Measurements from ENCODE around the gene RBM8A. TPM values are rescaled to one million over a fixed set of nuclear protein-coding genes. Genes with fewer than 3 reads are reported as not detected.

Gene RBM8A
- total RNA-seq, 4 donors from 2014 or later = 199 to 589 (median 381) TPM

- Histone ChIP-seq H3K36me3 (peaks cover 2 to 31% of the 10 kb centered on the region in 2 donors), H3K27me3 (no peaks in the 10 kb centered on the region), H3K9me3 (no peaks in the 10 kb centered on the region), H3K4me1 (peaks cover 25 to 36% of the 10 kb centered on the region in 2 donors), H3K4me3 (peak within 1 kb of the TSS; percentile 76 to 97 (median 88)), H3K27ac (peak within 1 kb of the TSS; percentile 92 to 98 (median 92))
- intact Hi-C loops (cut with DNase I; ENCODE audit: low total_unique reads) (loop anchor here (1.0 to 5.0 kb wide), 3 partner anchors 9 to 61 kb away; partner anchors contain the start of genes PIAS3 and RBM8A), in situ Hi-C loops (cut with MboI; ENCODE audit: low sequenced_read_pairs in 4 of 4) (loop anchor here in 1 of 4 donors (5.0 kb wide), 1 partner anchor 94 kb away; no protein-coding TSS in a partner anchor)
- TF ChIP-seq CTCF (IDR thresholded peaks at IDR 0.05 in 4 of 5, conservative IDR thresholded peaks at IDR 0.05 in 1 of 5) (peak in 2 of 5 experiments; percentile 17 to 27), POLR2A (IDR thresholded peaks at IDR 0.05) (peak; percentile 68 to 74)
- DNase-seq = peak; percentile 80 to 88
- ATAC-seq = peak; percentile 86 to 88
Measured at GRCh38 chr1:145918144-145918991, 8.9 kb downstream of the RBM8A start, which contains the start of gene PEX11B. Gene PEX11B, minus strand, starts transcription at chr1:145918717. Its CDS starts 29 bp downstream, at chr1:145918688.

- peaks cover 0 to 24% of the 10 kb centered on the region in 2 donors for H3K36me3 ChIP-seq
- intact Hi-C loops (cut with DNase I; ENCODE audit: low total_unique reads) = loop anchor here (5.0 kb wide), 1 partner anchor 60 kb away; the partner anchor contains the start of gene PIAS3
Measured at GRCh38 chr1:145917595-145917994, 9.7 kb downstream of the RBM8A start.

GRCh38 chr1:145916745-145917144 lies 10.5 kb downstream of the RBM8A start:
- peaks cover 0 to 27% of the 10 kb centered on the region in 2 donors for H3K36me3 ChIP-seq
- no peaks in the 10 kb centered on the region for H3K27me3 ChIP-seq
- H3K4me1 ChIP-seq = peaks cover 25 to 29% of the 10 kb centered on the region in 2 donors
- ATAC-seq = no peak
- in situ Hi-C loops (cut with MboI; ENCODE audit: low sequenced_read_pairs in 4 of 4) = loop anchor here in 1 of 4 donors (5.0 kb wide), 1 partner anchor 96 kb away; no protein-coding TSS in a partner anchor
- no peaks in the 10 kb centered on the region for H3K9me3 ChIP-seq
- TF ChIP-seq CTCF (IDR thresholded peaks at IDR 0.05 in 4 of 5, conservative IDR thresholded peaks at IDR 0.05 in 1 of 5) = no peak
- TF ChIP-seq POLR2A (IDR thresholded peaks at IDR 0.05) = no peak
- DNase-seq = no peak
- no peak overlapping the region for H3K4me3 ChIP-seq
- intact Hi-C loops (cut with DNase I; ENCODE audit: low total_unique reads) = loop anchor here (5.0 kb wide), 1 partner anchor 59 kb away; the partner anchor contains the start of gene PIAS3
- peak overlapping the region; percentile 92 to 98 (median 92) for H3K27ac ChIP-seq

More at GRCh38 chr1:145917595-145917994, 9.7 kb downstream of the RBM8A start:
- ATAC-seq (peak; percentile 53 to 59), DNase-seq (peak; percentile 54 to 76)
- Histone ChIP-seq H3K27me3 (no peaks in the 10 kb centered on the region), H3K9me3 (no peaks in the 10 kb centered on the region), H3K4me1 (peaks cover 25 to 36% of the 10 kb centered on the region in 2 donors), H3K4me3 (peak overlapping the region; percentile 76 to 97 (median 88)), H3K27ac (peak overlapping the region; percentile 92 to 98 (median 92))
- in situ Hi-C loops (cut with MboI; ENCODE audit: low sequenced_read_pairs in 4 of 4) = loop anchor here in 1 of 4 donors (5.0 kb wide), 1 partner anchor 95 kb away; no protein-coding TSS in a partner anchor
- TF ChIP-seq POLR2A (IDR thresholded peaks at IDR 0.05) (no peak), CTCF (IDR thresholded peaks at IDR 0.05 in 4 of 5, conservative IDR thresholded peaks at IDR 0.05 in 1 of 5) (no peak)

GRCh38 chr1:145912128-145912641 lies 15.1 kb downstream of the RBM8A start:
- no peaks in the 10 kb centered on the region for H3K27me3 ChIP-seq
- no peak for TF ChIP-seq CTCF (IDR thresholded peaks at IDR 0.05 in 4 of 5, conservative IDR thresholded peaks at IDR 0.05 in 1 of 5)
- no peak for TF ChIP-seq POLR2A (IDR thresholded peaks at IDR 0.05)
- H3K4me3 ChIP-seq = no peak overlapping the region
- H3K27ac ChIP-seq = peak overlapping the region; percentile 10 to 78 (median 17)
- in situ Hi-C loops (cut with MboI; ENCODE audit: low sequenced_read_pairs in 4 of 4) = no loop called here
- H3K36me3 ChIP-seq = peaks cover 0 to 40% of the 10 kb centered on the region in 2 donors
- intact Hi-C loops (cut with DNase I; ENCODE audit: low total_unique reads) = no loop called here
- peaks cover 19 to 20% of the 10 kb centered on the region in 2 donors for H3K4me1 ChIP-seq
- no peaks in the 10 kb centered on the region for H3K9me3 ChIP-seq
- ATAC-seq (no peak), DNase-seq (no peak)
